Temporal lobe (tissue), 2 donors: ENCODE data around the gene SPAG7. TPM values are rescaled to one million over a fixed set of nuclear protein-coding genes. Genes with fewer than 3 reads are reported as not detected.

Source experiments
- small RNA-seq: library from RNA; depleted of rRNA; stranded (forward); fragments of <200 nt; gene quantifications from one replicate; pipeline ENCODE3, GENCODE V24; 2014; ENCODE audit warnings: low replicate concordance
- total RNA-seq: library from RNA; depleted of rRNA; stranded (reverse); fragments of >200 nt; gene quantifications from one replicate; pipeline ENCODE4 v1.2.3, GENCODE V29; 2014

The SPAG7 gene
- total RNA-seq, 1 donor from 2014 or later: 34.4 TPM

Small RNAs within 50 kb of the gene (small RNA-seq; reads per million reads assigned to genes)
- gene MIR6864 (not detected), gene MIR6865 (not detected)

Other genes starting within 250 kb of the SPAG7 start
- gene MED11, start 236.4 kb downstream of the SPAG7 start, total RNA-seq: 3.9 TPM
- not detected for gene ZMYND15, start 228.0 kb downstream of the SPAG7 start, total RNA-seq
- gene CXCL16, start 227.9 kb downstream of the SPAG7 start, total RNA-seq: 0.49 TPM
- gene TM4SF5, start 195.9 kb downstream of the SPAG7 start, total RNA-seq: not detected
- 0.25 TPM for gene VMO1, start 181.5 kb downstream of the SPAG7 start, total RNA-seq
- not detected for gene GLTPD2, start 178.9 kb downstream of the SPAG7 start, total RNA-seq
- 45.7 TPM for gene PSMB6, start 171.7 kb downstream of the SPAG7 start, total RNA-seq
- 7.4 TPM for gene PLD2, start 160.7 kb downstream of the SPAG7 start, total RNA-seq
- 22.9 TPM for gene MINK1, start 134.5 kb downstream of the SPAG7 start, total RNA-seq
- gene C17orf107, start 68.3 kb downstream of the SPAG7 start, total RNA-seq: 3.7 TPM
- 0.25 TPM for gene CHRNE, start 64.7 kb downstream of the SPAG7 start, total RNA-seq
- not detected for gene GP1BA, start 35.5 kb downstream of the SPAG7 start, total RNA-seq
- 41.8 TPM for gene SLC25A11, start 27.8 kb downstream of the SPAG7 start, total RNA-seq
- 12.8 TPM for gene RNF167, start 27.5 kb downstream of the SPAG7 start, total RNA-seq
- 69.3 TPM for gene PFN1, start 19.3 kb downstream of the SPAG7 start, total RNA-seq
- 0.74 TPM for gene ENO3, start 16.7 kb downstream of the SPAG7 start, total RNA-seq
- 13.5 TPM for gene CAMTA2, start 19.9 kb upstream of the SPAG7 start, total RNA-seq
- gene INCA1, start 29.7 kb upstream of the SPAG7 start, total RNA-seq: 0.25 TPM
- 9.1 TPM for gene KIF1C, start 30.1 kb upstream of the SPAG7 start, total RNA-seq
- not detected for gene SLC52A1, start 67.6 kb upstream of the SPAG7 start, total RNA-seq
- gene ZFP3, start 110.7 kb upstream of the SPAG7 start, total RNA-seq: 7.9 TPM
- gene ZNF232, start 144.1 kb upstream of the SPAG7 start, total RNA-seq: 10.8 TPM
- under 0.01 TPM for gene USP6, start 148.2 kb upstream of the SPAG7 start, total RNA-seq
- 24.1 TPM for gene ZNF594, start 224.1 kb upstream of the SPAG7 start, total RNA-seq